ENCODE measurements around the gene SNRPA. TPM values are rescaled to one million over a fixed set of nuclear protein-coding genes. Genes with fewer than 3 reads are reported as not detected.
A peak's percentile ranks its signal among the peaks of the same experiment; 100 is the strongest.

SNRPA gene
- total RNA-seq, 1 donor from 2014 or later = 19.5 TPM

DNA sequence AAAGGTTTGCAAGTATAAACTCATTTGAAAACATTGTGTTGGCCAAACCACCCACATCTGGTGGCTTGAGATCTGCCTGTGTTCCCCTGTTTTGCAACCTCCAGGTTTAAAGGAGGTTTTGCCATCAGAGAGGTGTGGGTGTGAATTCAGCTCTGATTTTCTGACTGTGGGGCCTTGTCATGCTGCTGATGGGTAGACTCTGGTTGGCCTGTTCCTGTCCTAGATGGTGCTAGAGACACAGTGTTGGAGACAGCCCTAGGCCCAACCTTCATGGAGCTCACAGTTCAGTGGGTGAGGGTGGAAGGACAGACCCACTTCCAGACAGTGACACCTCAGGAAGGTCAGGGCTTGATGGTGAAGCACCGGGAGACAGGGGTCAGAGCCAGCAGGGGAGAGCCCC is 34.5 kb downstream of the SNRPA start:
- DNase-seq (ENCODE audit: low read depth) (no peak), FAIRE-seq (peak; percentile 73)
- no peaks in the 10 kb centered on the region for H3K27me3 ChIP-seq (ENCODE audit: control insufficient read depth, insufficient read depth, low read length)
- TF ChIP-seq, protein P1, sequence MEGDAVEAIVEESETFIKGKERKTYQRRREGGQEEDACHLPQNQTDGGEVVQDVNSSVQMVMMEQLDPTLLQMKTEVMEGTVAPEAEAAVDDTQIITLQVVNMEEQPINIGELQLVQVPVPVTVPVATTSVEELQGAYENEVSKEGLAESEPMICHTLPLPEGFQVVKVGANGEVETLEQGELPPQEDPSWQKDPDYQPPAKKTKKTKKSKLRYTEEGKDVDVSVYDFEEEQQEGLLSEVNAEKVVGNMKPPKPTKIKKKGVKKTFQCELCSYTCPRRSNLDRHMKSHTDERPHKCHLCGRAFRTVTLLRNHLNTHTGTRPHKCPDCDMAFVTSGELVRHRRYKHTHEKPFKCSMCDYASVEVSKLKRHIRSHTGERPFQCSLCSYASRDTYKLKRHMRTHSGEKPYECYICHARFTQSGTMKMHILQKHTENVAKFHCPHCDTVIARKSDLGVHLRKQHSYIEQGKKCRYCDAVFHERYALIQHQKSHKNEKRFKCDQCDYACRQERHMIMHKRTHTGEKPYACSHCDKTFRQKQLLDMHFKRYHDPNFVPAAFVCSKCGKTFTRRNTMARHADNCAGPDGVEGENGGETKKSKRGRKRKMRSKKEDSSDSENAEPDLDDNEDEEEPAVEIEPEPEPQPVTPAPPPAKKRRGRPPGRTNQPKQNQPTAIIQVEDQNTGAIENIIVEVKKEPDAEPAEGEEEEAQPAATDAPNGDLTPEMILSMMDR (IDR thresholded peaks at IDR 0.05; ENCODE audit: insufficient read depth, low read length, severe bottlenecking) = no peak
- H3K4me3 ChIP-seq (ENCODE audit: low read depth, low read length) = no peak overlapping the region
- peaks cover 7% of the 10 kb centered on the region for H3K36me3 ChIP-seq (ENCODE audit: control insufficient read depth, insufficient read depth, low read length)

- Histone ChIP-seq H3K27me3 (ENCODE audit: control insufficient read depth, insufficient read depth, low read length) (no peaks in the 10 kb centered on the region), H3K36me3 (ENCODE audit: control insufficient read depth, insufficient read depth, low read length) (peaks cover 7% of the 10 kb centered on the region), H3K4me3 (ENCODE audit: low read depth, low read length) (no peak overlapping the region)
- no peak for FAIRE-seq
- DNase-seq (ENCODE audit: low read depth) = no peak
- TF ChIP-seq, protein P1 (IDR thresholded peaks at IDR 0.05; ENCODE audit: insufficient read depth, low read length, severe bottlenecking) = no peak
Measured at GRCh38 chr19:40786060-40787037, 35.3 kb downstream of the SNRPA start.

DNA sequence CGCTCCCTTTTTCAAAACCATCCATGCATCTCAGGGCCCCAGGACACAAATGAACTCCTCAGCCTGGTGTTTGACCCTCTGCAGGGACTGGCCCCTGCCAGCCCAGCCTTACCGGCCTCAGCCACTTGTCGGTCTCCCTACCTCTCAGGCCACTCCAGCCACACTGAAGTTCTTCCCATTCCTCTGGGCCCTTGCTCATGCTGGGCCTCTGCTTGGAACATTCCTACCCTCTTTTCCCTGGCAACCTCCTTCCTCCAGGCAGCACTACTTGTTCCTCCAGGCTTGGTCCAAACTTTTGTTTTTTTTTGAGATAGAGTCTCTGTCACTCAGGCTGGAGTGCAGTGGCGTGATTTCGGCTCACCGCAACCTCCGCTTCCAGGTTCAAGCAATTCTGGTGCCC is 40.3 kb downstream of the SNRPA start:
- Histone ChIP-seq H3K4me3 (ENCODE audit: low read depth, low read length) (no peak overlapping the region), H3K36me3 (ENCODE audit: control insufficient read depth, insufficient read depth, low read length) (peaks cover 4% of the 10 kb centered on the region), H3K27me3 (ENCODE audit: control insufficient read depth, insufficient read depth, low read length) (no peaks in the 10 kb centered on the region)
- DNase-seq (ENCODE audit: low read depth) = no peak
- TF ChIP-seq, protein P1 (IDR thresholded peaks at IDR 0.05; ENCODE audit: insufficient read depth, low read length, severe bottlenecking) = no peak
- no peak for FAIRE-seq

- peaks cover 2% of the 10 kb centered on the region for H3K36me3 ChIP-seq (ENCODE audit: control insufficient read depth, insufficient read depth, low read length)
- DNase-seq (ENCODE audit: low read depth) (no peak), FAIRE-seq (no peak)
- TF ChIP-seq, protein P1 (IDR thresholded peaks at IDR 0.05; ENCODE audit: insufficient read depth, low read length, severe bottlenecking) = no peak
- H3K27me3 ChIP-seq (ENCODE audit: control insufficient read depth, insufficient read depth, low read length) = no peaks in the 10 kb centered on the region
- no peak overlapping the region for H3K4me3 ChIP-seq (ENCODE audit: low read depth, low read length)
Measured at GRCh38 chr19:40791996-40792395, 41.0 kb downstream of the SNRPA start.

- DNase-seq (ENCODE audit: low read depth) (no peak), FAIRE-seq (no peak)
- Histone ChIP-seq H3K36me3 (ENCODE audit: control insufficient read depth, insufficient read depth, low read length) (peaks cover 5% of the 10 kb centered on the region), H3K4me3 (ENCODE audit: low read depth, low read length) (no peak overlapping the region), H3K27me3 (ENCODE audit: control insufficient read depth, insufficient read depth, low read length) (no peaks in the 10 kb centered on the region)
- TF ChIP-seq, protein P1 (IDR thresholded peaks at IDR 0.05; ENCODE audit: insufficient read depth, low read length, severe bottlenecking) = no peak
Measured at GRCh38 chr19:40797166-40797962, 46.4 kb downstream of the SNRPA start.
